ENCODE measurements around the gene C17orf100.

GRCh38 chr17:6603744-6604325 lies 47.7 kb upstream of the C17orf100 start:
- TF ChIP-seq ZBTB12 (CRISPR knock-in tag; IDR thresholded peaks at IDR 0.05) (no peak), ZNF76 (CRISPR knock-in tag; IDR thresholded peaks at IDR 0.05; ENCODE audit: borderline replicate concordance) (no peak), ZNF830 (CRISPR knock-in tag; IDR thresholded peaks at IDR 0.05) (no peak), PHF20 (IDR thresholded peaks at IDR 0.05; ENCODE audit: partially characterized antibody) (no peak), ATF6 (CRISPR knock-in tag; IDR thresholded peaks at IDR 0.05) (no peak), CTCF (IDR thresholded peaks at IDR 0.05 in 2 of 3, conservative IDR thresholded peaks at IDR 0.05 in 1 of 3; ENCODE audit: insufficient read depth in 2 of 3, low read depth in 1 of 3, low read length in 3 of 3) (no peak), FOSL1 (tag; conservative IDR thresholded peaks at IDR 0.05) (no peak)

Measured in K562 (cell line).